Measurements from ENCODE around the gene PDE1C. TPM values are rescaled to one million over a fixed set of nuclear protein-coding genes. Genes with fewer than 3 reads are reported as not detected.

PDE1C gene
- total and polyA plus RNA-seq, 9 donors: 4.8 to 20.0 (median 11.8) TPM

DNA sequence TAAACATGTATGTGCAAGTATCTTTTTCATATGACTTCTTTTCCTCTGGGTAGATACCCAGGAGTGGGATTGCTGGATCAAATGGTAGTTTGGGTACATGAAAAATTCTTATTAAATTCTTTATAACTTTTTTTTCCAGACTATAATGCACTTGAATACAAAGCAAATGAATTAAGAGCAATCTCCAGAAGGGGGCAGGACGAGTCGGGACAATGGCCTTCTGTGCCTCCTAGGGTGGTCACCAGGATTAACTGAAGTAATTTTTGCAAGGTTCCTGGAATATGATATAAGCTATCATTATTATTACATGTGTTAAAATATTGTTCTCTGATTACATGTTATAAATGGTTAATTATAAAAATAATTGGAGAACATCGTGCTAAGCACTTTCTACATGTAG, 256.0 kb downstream of the PDE1C start:
- Histone ChIP-seq H3K4me3 (no peak overlapping the region), H3K36me3 (no peaks in the 10 kb centered on the region), H3K27ac (no peak overlapping the region), H3K27me3 (no peaks in the 10 kb centered on the region), H3K4me1 (ENCODE audit: insufficient read depth) (no peaks in the 10 kb centered on the region), H3K9me3 (no peaks in the 10 kb centered on the region)
- TF ChIP-seq, protein P1, sequence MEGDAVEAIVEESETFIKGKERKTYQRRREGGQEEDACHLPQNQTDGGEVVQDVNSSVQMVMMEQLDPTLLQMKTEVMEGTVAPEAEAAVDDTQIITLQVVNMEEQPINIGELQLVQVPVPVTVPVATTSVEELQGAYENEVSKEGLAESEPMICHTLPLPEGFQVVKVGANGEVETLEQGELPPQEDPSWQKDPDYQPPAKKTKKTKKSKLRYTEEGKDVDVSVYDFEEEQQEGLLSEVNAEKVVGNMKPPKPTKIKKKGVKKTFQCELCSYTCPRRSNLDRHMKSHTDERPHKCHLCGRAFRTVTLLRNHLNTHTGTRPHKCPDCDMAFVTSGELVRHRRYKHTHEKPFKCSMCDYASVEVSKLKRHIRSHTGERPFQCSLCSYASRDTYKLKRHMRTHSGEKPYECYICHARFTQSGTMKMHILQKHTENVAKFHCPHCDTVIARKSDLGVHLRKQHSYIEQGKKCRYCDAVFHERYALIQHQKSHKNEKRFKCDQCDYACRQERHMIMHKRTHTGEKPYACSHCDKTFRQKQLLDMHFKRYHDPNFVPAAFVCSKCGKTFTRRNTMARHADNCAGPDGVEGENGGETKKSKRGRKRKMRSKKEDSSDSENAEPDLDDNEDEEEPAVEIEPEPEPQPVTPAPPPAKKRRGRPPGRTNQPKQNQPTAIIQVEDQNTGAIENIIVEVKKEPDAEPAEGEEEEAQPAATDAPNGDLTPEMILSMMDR (IDR thresholded peaks at IDR 0.05): no peak
- TF ChIP-seq EP300 (IDR thresholded peaks at IDR 0.05): no peak
- 67 to 84% (median 75%) methylated on average over 3 of the region's 3 CpGs for WGBS, 3 donors
- DNase-seq: no peak
- intact Hi-C loops (cut with DNase I): no loop called here

DNA sequence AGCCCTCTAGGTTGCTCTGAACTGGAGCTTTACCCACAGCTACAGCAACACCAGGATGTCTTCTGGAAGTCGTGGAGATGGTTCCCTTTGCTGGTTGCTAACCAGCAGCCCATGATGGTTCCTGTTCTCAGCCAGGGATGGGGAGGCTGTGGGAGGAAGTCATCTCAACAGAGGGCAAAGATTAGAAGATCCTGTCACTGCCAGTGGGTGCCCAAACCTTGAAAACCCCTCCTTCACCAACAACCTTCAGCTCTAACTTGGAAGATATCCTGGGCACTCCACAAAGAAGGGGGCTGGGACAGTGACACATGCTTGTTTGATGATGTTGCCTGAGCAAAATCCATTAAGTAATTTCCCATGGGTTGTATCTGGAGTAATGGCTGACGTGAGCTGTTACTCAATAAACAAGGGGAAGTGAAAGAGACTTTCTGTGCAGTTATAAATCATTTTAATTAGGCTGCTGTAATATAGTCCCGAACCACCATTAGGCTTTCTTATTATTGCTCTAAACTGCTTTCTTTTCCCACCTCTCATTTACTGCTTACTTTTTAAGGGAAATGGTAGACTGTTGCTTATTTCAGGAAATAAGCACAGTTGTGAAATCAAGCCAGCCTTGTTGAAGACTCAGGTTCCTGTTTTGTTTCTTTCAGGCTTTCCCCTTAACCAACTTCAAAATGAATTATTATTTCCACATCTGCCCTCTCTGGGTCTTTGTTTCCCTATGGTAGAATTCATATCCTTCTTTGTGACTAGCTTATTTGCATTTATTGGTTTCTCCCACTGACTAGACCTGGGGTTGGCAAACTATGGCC, 258.4 kb downstream of the PDE1C start:
- 27 to 41% (median 29%) methylated on average over 3 of the region's 3 CpGs for WGBS, 3 donors
- H3K4me1 ChIP-seq (ENCODE audit: insufficient read depth): no peaks in the 10 kb centered on the region
- H3K4me3 ChIP-seq: no peak overlapping the region
- TF ChIP-seq, protein P1 (IDR thresholded peaks at IDR 0.05): no peak
- TF ChIP-seq EP300 (IDR thresholded peaks at IDR 0.05): no peak
- no peaks in the 10 kb centered on the region for H3K27me3 ChIP-seq
- no peak overlapping the region for H3K27ac ChIP-seq
- no peaks in the 10 kb centered on the region for H3K36me3 ChIP-seq
- no peaks in the 10 kb centered on the region for H3K9me3 ChIP-seq
- intact Hi-C loops (cut with DNase I): no loop called here
- DNase-seq: no peak

- TF ChIP-seq, protein P1 (IDR thresholded peaks at IDR 0.05): no peak
- TF ChIP-seq EP300 (IDR thresholded peaks at IDR 0.05) (no peak), POLR2A (IDR thresholded peaks at IDR 0.05) (no peak)
- intact Hi-C loops (cut with DNase I): no loop called here
- H3K36me3 ChIP-seq: no peaks in the 10 kb centered on the region
- no peak overlapping the region for H3K27ac ChIP-seq
- DNase-seq: no peak
- no peak overlapping the region for H3K4me3 ChIP-seq
- no peaks in the 10 kb centered on the region for H3K9me3 ChIP-seq
- 69 to 81% (median 78%) methylated on average over 2 of the region's 2 CpGs for WGBS, 3 donors
- H3K27me3 ChIP-seq: no peaks in the 10 kb centered on the region
- no peaks in the 10 kb centered on the region for H3K4me1 ChIP-seq (ENCODE audit: insufficient read depth)
These were observed 264.9 kb downstream of the PDE1C start for GRCh38 chr7:31805209-31805818.

DNA sequence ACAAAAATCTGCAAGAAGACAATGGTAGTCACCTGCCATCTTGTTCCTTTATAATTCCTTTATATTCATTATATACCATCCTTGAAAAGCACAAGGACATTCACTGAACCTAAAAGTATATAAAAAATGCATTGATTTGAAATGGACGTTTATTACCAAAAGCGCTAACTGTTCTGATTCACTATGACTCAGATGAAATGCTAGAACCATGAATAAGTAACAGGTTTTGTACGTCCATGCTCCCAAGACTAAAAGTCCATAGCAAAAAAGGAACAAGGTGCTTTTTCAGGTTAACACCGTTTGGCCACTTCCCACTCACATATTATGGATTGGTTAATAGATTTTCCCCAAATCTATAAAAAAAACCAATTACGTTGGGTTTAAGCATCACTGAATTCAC, 273.8 kb downstream of the PDE1C start:
- Histone ChIP-seq H3K27ac (no peak overlapping the region), H3K9me3 (no peaks in the 10 kb centered on the region), H3K4me3 (no peak overlapping the region), H3K36me3 (no peaks in the 10 kb centered on the region), H3K27me3 (no peaks in the 10 kb centered on the region), H3K4me1 (ENCODE audit: insufficient read depth) (no peaks in the 10 kb centered on the region)
- TF ChIP-seq EP300 (IDR thresholded peaks at IDR 0.05): no peak
- TF ChIP-seq POLR2A (IDR thresholded peaks at IDR 0.05): no peak
- TF ChIP-seq, protein P1 (IDR thresholded peaks at IDR 0.05): no peak
- DNase-seq: no peak
- 76 to 81% (median 80%) methylated on average over 5 of the region's 5 CpGs for WGBS, 3 donors
- intact Hi-C loops (cut with DNase I): no loop called here

Measured in ovary (tissue), 9 donors.